Measurements from ENCODE around the gene GSDME.

The GSDME gene

DNA sequence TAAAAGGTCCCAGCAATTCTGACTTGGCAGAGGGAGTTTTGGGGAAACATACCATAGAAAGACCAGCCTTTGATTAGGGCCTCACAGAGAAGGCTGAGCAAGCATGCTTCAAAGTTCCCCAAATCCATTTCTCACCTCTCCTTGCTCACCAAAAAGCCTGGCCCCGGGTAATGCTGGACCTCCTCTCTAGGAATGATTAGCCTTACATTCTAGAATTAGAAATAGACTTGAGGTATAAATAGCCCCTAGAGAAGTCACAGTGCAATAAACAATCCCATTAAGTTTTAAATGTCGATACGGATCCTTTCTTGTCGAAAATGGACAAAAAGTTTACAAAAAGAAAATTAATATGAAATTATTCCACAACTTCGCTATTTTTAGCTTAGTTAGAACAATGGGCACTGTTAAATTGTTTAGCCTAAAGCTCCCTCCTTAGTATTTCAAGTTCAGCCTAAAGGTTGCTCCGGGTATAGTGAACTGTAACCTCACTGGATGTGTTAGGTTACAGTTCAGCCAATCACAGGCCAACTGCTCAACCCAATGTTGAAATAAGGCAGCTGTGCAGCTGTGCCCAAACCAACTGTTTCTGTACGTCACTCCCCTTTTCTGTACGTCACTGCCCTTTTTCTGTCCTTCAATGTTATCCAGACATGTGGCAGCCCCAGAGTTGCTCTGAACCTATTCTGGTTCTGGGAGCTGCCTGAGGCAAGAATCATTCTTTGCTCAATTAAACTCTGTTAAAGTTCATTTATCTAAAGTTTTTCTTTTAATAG lies 7.9 kb upstream of the GSDME start:
- Histone ChIP-seq H3K4me3 (replicated peaks; ENCODE audit: insufficient read depth, low read length) (no peak overlapping the region), H3K27ac (replicated peaks) (no peak overlapping the region), H3K27me3 (ENCODE audit: insufficient read depth, poor library complexity, severe bottlenecking) (no peaks in the 10 kb centered on the region)
- peak in 1 of 2 experiments; percentile 34 for DNase-seq (ENCODE audit: low read depth in 1 of 2, low spot score in 1 of 2)
- TF ChIP-seq, protein P1, sequence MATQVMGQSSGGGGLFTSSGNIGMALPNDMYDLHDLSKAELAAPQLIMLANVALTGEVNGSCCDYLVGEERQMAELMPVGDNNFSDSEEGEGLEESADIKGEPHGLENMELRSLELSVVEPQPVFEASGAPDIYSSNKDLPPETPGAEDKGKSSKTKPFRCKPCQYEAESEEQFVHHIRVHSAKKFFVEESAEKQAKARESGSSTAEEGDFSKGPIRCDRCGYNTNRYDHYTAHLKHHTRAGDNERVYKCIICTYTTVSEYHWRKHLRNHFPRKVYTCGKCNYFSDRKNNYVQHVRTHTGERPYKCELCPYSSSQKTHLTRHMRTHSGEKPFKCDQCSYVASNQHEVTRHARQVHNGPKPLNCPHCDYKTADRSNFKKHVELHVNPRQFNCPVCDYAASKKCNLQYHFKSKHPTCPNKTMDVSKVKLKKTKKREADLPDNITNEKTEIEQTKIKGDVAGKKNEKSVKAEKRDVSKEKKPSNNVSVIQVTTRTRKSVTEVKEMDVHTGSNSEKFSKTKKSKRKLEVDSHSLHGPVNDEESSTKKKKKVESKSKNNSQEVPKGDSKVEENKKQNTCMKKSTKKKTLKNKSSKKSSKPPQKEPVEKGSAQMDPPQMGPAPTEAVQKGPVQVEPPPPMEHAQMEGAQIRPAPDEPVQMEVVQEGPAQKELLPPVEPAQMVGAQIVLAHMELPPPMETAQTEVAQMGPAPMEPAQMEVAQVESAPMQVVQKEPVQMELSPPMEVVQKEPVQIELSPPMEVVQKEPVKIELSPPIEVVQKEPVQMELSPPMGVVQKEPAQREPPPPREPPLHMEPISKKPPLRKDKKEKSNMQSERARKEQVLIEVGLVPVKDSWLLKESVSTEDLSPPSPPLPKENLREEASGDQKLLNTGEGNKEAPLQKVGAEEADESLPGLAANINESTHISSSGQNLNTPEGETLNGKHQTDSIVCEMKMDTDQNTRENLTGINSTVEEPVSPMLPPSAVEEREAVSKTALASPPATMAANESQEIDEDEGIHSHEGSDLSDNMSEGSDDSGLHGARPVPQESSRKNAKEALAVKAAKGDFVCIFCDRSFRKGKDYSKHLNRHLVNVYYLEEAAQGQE (IDR thresholded peaks at IDR 0.05; ENCODE audit: insufficient replicate concordance, low read depth) = no peak
- TF ChIP-seq CTCF (IDR thresholded peaks at IDR 0.05; ENCODE audit: insufficient read depth, low read length) (no peak), GABPA (IDR thresholded peaks at IDR 0.05; ENCODE audit: low read depth) (no peak), POLR2AphosphoS5 (IDR thresholded peaks at IDR 0.05; ENCODE audit: low read depth) (no peak), SPI1 (IDR thresholded peaks at IDR 0.05; ENCODE audit: borderline replicate concordance, low read depth) (no peak)

GRCh38 chr7:24764011-24764410 lies 6.7 kb upstream of the GSDME start:
- TF ChIP-seq POLR2AphosphoS5 (IDR thresholded peaks at IDR 0.05; ENCODE audit: low read depth) = no peak
- TF ChIP-seq CTCF (IDR thresholded peaks at IDR 0.05; ENCODE audit: insufficient read depth, low read length) = no peak
- TF ChIP-seq SPI1 (IDR thresholded peaks at IDR 0.05; ENCODE audit: borderline replicate concordance, low read depth) = no peak
- no peak for TF ChIP-seq GABPA (IDR thresholded peaks at IDR 0.05; ENCODE audit: low read depth)
- TF ChIP-seq, protein P1 (IDR thresholded peaks at IDR 0.05; ENCODE audit: insufficient replicate concordance, low read depth) = no peak
- no peak overlapping the region for H3K4me3 ChIP-seq (replicated peaks; ENCODE audit: insufficient read depth, low read length)
- no peak overlapping the region for H3K27ac ChIP-seq (replicated peaks)
- no peak for DNase-seq (ENCODE audit: low read depth in 1 of 2, low spot score in 1 of 2)
- H3K27me3 ChIP-seq (ENCODE audit: insufficient read depth, poor library complexity, severe bottlenecking) = no peaks in the 10 kb centered on the region

DNA sequence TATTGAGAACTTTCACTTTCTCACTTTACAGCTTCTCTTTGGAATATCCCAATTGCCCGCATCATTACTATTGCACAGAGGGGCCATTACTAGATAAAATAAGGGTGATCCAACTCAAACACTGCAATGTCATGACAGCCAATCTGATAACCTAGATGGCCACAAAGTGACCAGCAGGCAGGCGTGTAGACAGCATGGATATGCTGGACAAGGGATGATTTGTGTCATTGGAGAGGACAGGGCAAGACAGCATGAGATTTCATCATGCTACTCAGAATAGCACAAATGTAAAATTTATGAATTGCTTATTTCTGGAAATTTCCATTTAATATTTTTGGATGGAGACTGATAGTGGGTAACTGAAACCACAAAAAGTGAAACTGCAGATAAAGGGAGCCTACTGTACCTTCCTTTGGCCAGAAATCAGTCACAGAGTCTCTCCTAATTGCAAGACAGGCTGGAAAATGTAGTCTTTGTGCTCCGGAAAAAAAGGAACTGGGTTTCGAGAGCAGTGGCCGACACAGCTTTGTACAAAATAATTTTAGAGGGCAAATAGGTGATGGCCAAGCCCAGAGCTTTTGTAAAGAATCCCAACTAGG lies 6.1 kb upstream of the GSDME start:
- Histone ChIP-seq H3K27ac (replicated peaks) (no peak overlapping the region), H3K27me3 (ENCODE audit: insufficient read depth, poor library complexity, severe bottlenecking) (no peaks in the 10 kb centered on the region), H3K4me3 (replicated peaks; ENCODE audit: insufficient read depth, low read length) (no peak overlapping the region)
- TF ChIP-seq SPI1 (IDR thresholded peaks at IDR 0.05; ENCODE audit: borderline replicate concordance, low read depth) (peak; percentile 22; the same call in 1 of the 2 replicates), CTCF (IDR thresholded peaks at IDR 0.05; ENCODE audit: insufficient read depth, low read length) (no peak)
- no peak for DNase-seq (ENCODE audit: low read depth in 1 of 2, low spot score in 1 of 2)

Measured in HL-60 (cell line).